ENCODE data around the gene DLGAP3.
"Not testable (repeated sequence)": the region's sequence is repeated elsewhere in the genome, so short reads cannot be mapped to it uniquely, and the experiment has no call there.

Gene DLGAP3, protein sequence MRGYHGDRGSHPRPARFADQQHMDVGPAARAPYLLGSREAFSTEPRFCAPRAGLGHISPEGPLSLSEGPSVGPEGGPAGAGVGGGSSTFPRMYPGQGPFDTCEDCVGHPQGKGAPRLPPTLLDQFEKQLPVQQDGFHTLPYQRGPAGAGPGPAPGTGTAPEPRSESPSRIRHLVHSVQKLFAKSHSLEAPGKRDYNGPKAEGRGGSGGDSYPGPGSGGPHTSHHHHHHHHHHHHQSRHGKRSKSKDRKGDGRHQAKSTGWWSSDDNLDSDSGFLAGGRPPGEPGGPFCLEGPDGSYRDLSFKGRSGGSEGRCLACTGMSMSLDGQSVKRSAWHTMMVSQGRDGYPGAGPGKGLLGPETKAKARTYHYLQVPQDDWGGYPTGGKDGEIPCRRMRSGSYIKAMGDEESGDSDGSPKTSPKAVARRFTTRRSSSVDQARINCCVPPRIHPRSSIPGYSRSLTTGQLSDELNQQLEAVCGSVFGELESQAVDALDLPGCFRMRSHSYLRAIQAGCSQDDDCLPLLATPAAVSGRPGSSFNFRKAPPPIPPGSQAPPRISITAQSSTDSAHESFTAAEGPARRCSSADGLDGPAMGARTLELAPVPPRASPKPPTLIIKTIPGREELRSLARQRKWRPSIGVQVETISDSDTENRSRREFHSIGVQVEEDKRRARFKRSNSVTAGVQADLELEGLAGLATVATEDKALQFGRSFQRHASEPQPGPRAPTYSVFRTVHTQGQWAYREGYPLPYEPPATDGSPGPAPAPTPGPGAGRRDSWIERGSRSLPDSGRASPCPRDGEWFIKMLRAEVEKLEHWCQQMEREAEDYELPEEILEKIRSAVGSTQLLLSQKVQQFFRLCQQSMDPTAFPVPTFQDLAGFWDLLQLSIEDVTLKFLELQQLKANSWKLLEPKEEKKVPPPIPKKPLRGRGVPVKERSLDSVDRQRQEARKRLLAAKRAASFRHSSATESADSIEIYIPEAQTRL

DNA sequence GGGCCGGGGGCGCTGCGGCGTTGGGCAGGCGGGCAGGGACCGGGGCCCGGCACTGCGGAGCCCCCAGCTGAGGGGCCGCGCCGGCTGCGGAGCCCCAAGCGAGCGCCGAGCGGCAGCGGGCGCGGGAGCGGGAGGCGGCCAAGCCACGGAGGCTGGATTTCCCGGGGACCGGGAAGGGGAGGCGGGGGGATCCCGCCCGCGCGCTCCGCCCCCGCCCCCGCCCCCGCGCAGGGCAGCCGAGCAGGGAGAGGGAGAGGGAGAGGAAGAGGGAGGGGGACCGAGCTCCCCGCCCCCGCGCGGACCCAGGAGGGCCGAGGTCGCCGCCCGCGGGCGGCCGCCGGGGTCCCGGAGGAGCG lies at the start of gene DLGAP3:
DLGAP3 (minus strand) TSS at position 154 of the 356 bp plus-strand sequence. CDS start 24,267 bp downstream, outside the sequence.
- DNase-seq: no peak

DNA sequence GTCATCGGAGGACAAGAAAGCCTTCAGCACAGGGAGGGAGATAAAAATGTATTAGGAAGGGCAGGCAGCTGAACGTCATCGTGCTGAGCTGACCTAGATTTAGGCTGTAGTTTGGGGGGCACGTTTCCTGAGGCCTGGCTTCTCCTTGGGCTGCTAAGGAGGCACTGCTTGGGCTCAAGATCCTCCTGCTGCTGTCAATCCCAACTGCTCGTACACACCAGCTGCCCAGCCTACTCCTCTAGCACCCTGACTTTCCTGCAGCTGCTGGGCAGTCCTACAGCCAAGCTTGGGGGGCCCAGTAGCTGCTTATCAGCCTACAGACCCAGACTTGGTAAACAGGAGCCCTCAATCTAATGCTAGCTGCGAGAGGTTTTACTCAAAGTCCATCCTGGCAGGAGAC lies 49.5 kb upstream of the DLGAP3 start:
- DNase-seq: no peak

DNA sequence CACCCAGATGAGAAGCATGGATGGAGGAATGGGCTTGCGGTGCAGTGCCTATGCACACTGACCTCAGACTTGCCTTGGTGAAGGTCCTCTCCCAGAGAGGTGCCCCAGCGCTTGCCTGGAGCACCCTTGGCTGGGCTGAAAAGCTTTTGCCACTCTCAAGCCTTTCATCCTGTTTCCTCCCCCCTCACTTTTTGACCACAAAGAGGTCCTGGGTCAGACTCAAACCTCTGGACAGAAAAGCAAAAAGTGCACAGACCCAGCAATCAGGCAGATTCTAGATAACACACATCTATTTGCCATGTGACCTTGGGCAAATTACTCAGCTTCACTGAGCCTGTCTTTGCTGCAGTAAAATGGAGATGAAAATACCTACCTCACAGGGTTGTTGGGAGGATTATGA lies 48.4 kb upstream of the DLGAP3 start:
- DNase-seq: no peak

DNA sequence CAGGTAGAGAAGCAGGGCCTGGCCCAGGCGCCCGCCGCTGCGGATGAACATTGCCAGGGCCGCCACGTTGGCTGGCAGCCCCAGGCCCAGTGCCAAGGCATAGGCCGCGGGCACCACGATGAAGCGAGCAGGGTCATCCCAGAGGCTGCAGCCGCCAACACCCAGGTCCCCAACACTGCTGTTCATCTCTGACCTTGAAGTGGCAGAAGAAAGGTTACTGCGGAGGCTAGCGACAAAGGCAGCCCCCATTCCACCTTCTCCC lies 47.7 kb upstream of the DLGAP3 start:
- DNase-seq: no peak

DNA sequence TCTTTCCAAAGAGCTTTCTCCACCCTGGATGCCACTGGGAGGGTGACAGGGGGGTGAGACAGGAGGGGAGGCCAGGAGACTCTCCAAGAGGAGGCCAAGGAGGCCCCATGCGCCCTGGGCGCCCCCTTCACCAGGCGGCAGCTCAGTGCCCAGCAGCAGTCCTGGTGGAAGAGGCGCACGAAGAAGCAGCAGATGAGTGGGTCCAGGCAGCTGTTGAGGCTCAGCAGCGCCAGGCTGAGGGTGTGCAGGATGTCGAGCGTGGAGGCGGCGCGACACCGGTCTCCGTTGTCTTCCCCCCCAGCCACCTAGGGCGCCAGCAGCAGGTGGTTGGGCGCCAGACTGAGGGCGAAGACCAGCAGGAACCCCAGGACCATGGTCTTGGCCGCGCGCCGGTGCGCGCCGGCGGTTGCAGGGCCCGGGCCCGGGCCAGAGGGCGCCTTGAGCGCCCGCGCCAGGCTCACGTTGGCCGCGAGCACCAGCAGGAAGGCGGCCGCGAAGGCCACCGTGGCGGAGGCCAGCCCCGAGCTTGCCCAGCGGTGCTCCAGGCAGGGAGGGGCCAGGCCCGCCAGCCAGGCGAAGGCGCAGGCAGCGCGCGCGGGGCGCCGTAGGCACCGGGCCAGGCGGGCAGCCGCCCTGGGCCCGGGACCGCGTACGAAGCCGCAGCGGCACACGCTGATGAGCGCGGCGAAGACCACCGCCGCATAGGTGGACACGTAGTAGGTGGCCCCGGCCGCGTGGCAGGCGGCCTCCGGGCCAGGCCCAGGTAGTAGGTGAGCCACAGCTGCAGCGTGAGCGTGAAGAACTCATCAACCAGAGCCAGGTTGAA lies 47.1 kb upstream of the DLGAP3 start:
- DNase-seq: no peak

DNA sequence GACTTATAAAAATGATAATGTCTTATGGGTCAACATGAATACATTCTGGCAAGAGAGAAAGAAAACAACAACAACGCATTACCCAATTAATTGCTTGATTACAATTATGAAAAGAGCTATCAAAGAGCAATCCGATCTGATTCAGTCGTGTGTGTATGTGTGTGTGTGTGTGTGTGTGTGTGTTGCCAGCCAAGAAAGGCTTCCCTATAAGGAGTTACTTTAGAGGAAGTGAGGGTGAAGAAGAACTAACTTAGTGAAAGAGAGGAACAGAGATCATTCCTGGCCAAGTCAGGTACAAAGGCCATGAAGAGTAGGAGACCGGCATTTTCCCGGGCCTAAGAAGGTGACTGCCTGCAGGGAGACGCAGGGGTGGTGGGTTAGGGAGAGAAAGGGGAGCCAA lies 46.3 kb upstream of the DLGAP3 start:
- DNase-seq: no peak

DNA sequence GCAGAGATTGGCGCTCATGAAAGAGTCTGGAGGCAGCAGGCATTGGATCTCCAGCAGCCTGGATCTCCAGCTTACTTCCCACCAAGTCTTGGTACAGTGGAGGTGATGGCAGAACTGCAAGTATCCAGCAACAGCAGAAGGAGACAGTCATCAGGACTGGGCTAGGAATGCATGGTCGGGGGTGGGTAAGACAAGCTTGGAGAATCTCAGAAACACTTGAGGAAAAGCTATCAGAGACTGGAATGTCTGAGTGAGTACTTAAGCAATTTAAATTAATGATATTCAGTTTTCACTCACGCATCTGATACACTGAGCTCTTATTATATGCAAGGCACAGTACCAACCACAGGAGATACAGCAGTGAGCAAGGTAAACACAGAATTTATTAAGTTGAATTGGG lies 45.9 kb upstream of the DLGAP3 start:
- no peak for DNase-seq

DNA sequence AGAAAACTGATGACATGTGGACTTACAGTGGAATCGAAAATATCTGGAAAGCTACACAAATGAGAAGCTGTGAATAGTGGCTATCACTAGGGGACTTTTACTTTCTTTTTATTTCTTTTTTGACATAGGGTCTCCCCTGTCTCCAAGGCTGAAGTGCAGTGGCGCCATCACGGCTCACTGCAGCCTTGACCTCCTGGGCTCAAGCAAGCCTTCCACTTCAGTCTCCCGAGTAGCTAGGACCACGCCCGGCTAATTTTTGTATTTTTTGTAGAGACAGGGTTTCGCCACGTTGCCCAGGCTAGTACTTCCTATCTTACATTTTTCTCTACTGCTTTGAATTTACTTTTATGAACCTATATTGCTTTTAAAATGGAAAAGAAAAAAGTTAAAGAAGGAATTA lies 45.2 kb upstream of the DLGAP3 start:
- DNase-seq: no peak

DNA sequence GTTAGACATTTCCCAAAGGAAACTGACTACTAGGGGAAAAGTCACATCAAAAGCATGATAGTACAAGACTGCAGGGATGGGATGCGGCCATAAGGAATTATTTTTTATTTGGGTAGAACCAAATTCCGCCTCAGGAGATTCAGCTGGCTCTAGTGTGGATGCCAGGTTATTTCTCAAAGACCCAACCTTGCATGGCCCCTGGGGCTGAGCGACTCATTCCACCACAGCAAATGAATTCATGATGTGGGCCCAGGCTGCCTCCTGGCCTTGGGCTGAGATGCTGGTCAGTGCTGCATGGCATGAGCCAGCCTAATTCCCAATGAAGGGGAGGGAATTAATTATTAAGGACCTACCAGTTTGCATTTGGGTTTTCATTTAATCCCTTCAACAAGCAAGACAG lies 43.9 kb upstream of the DLGAP3 start:
- no peak for DNase-seq

DNA sequence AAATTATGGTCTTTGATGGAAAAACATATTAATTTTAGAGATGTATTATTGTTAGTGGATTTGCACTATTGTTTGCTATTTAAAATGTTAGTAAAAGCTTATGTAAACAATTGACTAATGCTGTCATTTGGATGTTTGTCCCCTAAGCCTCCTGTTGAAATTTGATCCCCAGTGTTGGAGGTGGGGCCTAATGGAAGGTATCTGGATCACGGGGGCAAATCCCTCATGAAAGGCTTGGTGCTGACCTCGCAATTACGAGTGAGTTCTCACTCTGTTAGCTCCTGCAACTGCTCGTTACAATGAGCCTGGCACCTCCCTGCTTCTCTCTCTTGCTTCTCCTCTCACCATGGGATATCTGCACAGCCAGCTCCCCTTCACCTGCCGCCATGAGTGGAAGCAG lies 41.4 kb upstream of the DLGAP3 start:
- no peak for DNase-seq

DNA sequence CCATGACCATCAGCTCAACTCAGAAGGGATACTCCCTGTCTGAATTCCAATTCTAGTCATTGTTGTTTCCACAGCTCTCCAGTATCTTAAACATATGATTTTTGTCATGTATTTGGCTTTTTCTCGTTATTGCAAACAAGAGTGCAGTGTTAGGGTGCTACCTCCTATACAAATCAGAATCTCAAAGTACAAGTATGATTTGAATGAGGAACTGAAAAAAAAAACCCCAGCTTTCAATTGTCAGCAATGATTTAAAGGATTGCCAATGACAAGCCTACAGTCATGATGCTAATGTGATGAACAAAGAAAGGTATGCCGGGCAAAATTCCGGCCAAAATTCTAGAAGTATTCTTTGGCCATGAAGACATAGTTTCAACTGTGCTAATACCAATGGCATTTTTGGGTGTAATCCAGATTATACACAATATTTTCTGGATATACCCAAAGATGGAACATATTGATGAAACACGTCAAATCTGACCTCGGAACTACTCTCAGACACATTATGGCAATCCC lies 40.8 kb upstream of the DLGAP3 start:
- DNase-seq: no peak

DNA sequence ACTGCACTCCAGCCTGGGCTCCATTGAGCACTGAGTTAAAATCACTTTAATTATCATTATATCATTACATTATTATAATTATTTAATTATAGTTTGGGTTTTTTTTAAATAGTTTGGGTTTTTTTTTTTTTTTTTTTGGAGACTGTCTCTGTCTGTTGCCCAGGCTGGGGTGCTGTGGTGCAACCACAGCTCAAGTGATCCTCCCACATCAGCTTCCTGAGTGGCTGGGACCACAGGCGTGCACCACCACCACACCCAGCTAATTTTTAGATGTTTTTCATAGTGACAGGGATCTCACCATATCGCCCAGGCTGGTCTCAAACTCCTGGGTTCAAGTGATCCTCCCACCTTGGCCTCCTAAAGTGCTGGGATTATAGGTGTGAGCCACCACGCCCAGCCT lies 38.8 kb upstream of the DLGAP3 start:
- not testable (repeated sequence) for DNase-seq

DNA sequence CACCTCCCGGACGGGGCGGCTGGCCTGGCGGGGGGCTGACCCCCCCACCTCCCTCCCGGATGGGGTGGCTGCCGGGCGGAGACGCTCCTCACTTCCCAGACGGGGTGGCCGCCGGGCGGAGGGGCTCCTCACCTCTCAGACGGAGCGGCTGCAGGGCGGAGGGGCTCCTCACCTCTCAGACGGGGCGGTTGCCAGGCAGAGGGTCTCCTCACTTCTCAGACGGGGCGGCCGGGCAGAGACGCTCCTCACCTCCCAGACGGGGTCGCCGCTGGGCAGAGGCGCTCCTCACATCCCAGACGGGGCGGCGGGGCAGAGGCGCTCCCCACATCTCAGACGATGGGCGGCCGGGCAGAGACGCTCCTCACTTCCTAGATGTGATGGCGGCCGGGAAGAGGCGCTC lies 38.2 kb upstream of the DLGAP3 start:
- not testable (repeated sequence) for DNase-seq

DNA sequence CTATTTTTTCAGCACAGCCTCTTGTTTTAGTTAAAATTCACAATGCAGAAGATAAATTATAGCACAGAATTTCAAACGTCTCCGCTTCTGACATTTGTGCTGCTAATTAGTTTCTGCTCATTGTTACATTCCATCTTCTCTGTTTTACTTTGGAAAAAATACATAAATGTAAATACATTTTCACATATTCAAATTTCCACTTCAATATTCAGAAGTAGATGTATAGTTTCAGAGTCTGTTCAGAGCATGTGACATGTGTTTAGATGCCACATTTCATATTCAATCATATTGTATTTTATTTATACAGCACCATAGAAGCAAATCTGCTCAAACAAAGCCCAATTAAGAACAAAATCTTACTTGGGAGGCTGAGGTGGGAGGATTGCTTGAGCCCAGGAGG lies 36.1 kb upstream of the DLGAP3 start:
- DNase-seq: no peak

DNA sequence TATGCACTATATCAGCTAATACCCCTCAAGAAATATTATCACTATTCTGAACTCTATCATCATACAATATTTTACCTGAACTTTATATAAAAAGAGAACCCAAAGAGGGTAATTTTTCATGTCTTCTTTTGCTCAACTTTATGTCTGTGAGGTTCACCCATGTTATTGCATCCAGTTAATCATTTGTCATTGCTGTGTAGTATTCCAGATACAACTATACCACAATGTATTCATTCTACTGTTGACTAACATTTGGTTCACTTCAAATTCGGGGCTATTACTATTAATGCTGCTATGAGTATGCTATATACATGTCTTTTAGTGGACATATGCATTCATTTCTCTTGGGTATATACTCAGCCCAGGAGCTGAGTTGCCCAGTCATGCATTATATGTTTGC lies 21.0 kb upstream of the DLGAP3 start:
- DNase-seq: no peak

DNA sequence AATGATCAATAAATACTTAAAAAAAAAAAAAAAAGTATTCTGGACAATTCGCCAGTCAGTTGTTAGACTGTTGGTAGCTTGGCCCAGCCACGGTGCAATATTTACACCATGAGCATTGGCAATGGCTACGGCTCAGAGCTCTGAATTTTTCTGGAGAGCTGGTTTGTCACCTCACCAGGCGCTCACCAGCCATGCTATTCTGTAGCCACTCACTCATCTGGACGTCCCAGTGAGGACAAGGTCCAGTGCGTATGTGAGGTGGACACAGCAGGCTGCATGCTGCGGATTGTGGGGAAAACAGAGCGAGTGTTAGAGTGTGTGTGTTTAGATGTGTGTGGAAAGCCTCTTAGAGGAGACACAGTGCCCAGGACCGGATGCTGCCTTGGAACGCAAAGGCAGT lies 19.3 kb upstream of the DLGAP3 start:
- not testable (repeated sequence) for DNase-seq

DNA sequence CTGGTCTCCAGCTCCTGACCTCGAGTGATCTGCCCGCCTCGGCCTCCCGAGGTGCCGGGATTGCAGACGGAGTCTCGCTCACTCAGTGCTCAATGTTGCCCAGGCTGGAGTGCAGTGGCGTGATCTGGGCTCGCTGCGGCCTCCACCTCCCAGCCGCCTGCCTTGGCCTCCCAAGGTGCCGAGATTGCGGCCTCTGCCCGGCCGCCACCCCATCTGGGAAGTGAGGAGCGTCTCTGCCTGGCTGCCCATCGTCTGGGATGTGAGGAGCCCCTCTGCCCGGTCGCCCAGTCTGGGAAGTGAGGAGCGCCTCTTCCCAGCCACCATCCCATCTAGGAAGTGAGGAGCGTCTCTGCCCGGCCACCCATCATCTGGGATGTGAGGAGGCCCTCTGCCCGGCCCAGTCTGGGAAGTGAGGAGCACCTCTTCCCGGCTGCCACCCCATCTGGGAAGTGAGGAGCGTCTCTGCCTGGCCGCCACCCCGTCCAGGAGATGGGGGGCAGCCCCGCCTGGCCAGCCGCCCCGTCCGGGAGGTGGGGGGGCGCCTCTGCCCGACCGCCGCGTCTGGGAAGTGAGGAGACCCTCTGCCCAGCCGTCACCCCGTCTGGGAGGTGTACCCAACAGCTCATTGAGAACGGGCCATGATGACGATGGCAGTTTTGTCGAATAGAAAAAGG lies 18.3 kb upstream of the DLGAP3 start:
- DNase-seq: not testable (repeated sequence)

DNA sequence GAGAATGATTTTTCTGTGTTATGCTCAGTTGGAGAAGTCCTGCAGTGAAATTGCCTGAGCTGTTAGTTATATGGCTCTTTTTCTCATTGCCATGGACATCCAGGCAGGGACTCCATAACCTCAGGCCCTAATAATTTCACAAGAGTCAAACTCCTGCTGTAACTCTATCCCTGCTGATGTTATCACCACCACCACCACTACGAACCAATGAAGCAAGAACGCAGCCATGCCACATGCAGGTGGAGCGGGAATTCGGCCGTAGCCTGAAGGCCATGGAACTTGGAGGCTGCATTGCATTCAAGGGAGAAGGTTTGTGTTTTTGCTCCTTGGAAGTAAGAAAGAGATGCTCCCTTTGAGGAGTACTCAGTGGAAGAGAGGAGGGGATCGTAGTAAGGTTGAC lies 16.8 kb upstream of the DLGAP3 start:
- DNase-seq: no peak

DNA sequence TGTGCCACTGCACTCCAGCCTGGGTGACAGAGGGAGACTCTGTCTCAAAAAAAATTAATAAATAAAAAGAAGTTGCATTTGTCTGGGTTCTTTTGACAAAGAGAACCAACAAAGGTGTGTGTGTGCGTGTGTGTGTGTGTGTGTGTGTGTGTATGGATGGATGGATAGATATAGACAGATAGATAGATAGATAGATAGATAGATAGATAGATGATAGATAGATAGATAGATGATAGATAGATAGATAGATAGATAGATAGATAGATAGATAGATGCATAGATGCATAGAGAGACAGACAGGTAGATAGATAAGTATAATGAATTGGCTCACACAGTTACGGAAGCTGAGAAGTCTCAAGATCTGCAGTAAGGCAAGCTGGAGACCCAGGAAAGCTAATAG lies 12.3 kb upstream of the DLGAP3 start:
- DNase-seq: not testable (repeated sequence)

DNA sequence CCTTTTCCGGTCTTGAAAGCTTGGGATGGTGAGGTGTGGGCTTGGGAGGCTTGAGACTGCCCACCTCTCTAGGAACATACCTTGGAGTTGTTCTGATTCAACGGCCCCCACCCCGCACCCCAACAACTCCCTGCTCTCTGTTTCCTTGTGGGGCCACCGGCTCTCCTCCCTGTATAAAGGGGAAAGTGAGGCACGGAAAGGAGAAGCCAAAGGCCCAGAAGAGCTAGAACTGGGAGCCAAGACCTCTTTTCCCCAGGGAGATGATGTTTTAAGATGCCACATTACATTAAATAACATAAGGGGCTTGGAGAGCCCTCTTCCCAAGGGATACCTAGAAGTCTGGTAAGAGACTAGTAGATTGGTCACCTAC lies 1.2 kb upstream of the DLGAP3 start:
- no peak for DNase-seq

DNA sequence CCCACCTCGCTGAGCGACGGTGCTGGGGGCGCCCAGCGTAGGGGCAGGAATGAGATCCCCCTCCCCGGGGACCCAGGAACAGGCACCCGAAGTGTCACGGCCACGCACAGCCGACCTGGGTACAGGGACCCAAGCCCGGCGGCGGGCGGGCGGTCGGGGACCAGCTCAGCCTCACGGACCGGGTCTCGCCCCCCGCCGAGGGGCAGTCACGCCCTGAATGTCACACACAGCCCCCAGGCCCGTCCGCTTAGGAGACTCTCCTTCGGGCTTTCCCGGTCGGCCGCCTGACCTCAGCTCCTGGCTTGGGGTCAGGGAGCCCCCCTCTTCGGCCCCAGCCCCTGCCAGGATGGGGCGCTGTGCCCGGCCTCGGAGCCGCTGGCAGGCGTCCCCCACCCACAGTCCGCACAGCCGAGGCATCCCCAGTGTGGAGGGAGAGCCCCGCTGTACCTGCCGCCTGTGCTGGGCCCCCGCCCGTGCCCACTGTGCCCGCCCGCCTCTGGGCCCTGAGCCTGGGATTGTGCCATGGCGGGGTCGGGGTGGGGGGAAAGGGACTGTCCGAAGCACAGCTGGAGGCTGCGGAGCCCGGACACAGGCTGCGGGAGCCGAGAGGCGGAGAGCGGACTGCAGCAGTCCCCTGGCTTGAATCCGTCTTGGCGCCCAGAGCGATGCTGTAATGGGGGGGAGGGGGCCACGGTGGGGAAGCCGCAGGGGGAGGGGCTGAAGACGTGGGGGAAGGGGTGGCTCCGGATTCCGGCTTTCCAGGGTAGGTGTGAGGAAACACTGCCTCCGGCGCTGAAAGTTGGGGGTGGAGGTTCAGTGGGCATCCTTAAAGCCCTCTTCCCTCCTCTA lies 627 bp upstream of the DLGAP3 start:
- no peak for DNase-seq

Measured in stimulated activated CD4-positive, alpha-beta T cell treated with anti-CD3 and anti-CD28 coated beads, Interleukin-4, amount 100 ng/mL, for 1 hour (primary cell).